Measurements from ENCODE around the gene FHAD1.

The FHAD1 gene

GRCh38 chr1:15435239-15436077 is 188.4 kb downstream of the FHAD1 start:
- ATAC-seq, result no peak
- no peak for TF ChIP-seq BACH2 (CRISPR knock-in tag; IDR thresholded peaks at IDR 0.05; ENCODE audit: borderline replicate concordance)
- TF ChIP-seq PPARA (CRISPR knock-in tag; IDR thresholded peaks at IDR 0.05; ENCODE audit: borderline replicate concordance), result no peak
- no peak for TF ChIP-seq RARB (CRISPR knock-in tag; IDR thresholded peaks at IDR 0.05)
- no peak for TF ChIP-seq ZC3H10 (CRISPR knock-in tag; IDR thresholded peaks at IDR 0.05)
- TF ChIP-seq ZNF565 (CRISPR knock-in tag; conservative IDR thresholded peaks at IDR 0.05; ENCODE audit: low read depth), result no peak
- no peak for TF ChIP-seq ISL1 (CRISPR knock-in tag; IDR thresholded peaks at IDR 0.05)
- no peak for TF ChIP-seq POU6F1 (CRISPR knock-in tag; IDR thresholded peaks at IDR 0.05; ENCODE audit: borderline replicate concordance, low read depth)
- TF ChIP-seq ZNF70 (CRISPR knock-in tag; IDR thresholded peaks at IDR 0.05), result no peak
- no peak for TF ChIP-seq CSDC2 (CRISPR knock-in tag; IDR thresholded peaks at IDR 0.05)
- TF ChIP-seq ZNF8 (CRISPR knock-in tag; IDR thresholded peaks at IDR 0.05), result no peak
- TF ChIP-seq GLIS3 (CRISPR knock-in tag; IDR thresholded peaks at IDR 0.05), result no peak
- TF ChIP-seq CSRNP3 (CRISPR knock-in tag; IDR thresholded peaks at IDR 0.05), result no peak
- no peak for TF ChIP-seq PATZ1 (CRISPR knock-in tag; IDR thresholded peaks at IDR 0.05; ENCODE audit: borderline replicate concordance)
- TF ChIP-seq CREB5 (CRISPR knock-in tag; IDR thresholded peaks at IDR 0.05; ENCODE audit: low read depth), result no peak
- no peak for TF ChIP-seq ZFP3 (CRISPR knock-in tag; IDR thresholded peaks at IDR 0.05)
- no peak for TF ChIP-seq OSR1 (CRISPR knock-in tag; IDR thresholded peaks at IDR 0.05)
- no peak for TF ChIP-seq ZFP30 (CRISPR knock-in tag; IDR thresholded peaks at IDR 0.05)
- no peak for TF ChIP-seq SNAI2 (CRISPR knock-in tag; IDR thresholded peaks at IDR 0.05)
- no peak for TF ChIP-seq TSHZ2 (CRISPR knock-in tag; IDR thresholded peaks at IDR 0.05)
- no peak for TF ChIP-seq TOX (CRISPR knock-in tag; IDR thresholded peaks at IDR 0.05; ENCODE audit: borderline replicate concordance)

GRCh38 chr1:15436881-15437442 is 189.9 kb downstream of the FHAD1 start:
- no peak for ATAC-seq
- TF ChIP-seq ISL1 (CRISPR knock-in tag; IDR thresholded peaks at IDR 0.05), result no peak
- no peak for TF ChIP-seq PPARA (CRISPR knock-in tag; IDR thresholded peaks at IDR 0.05; ENCODE audit: borderline replicate concordance)
- TF ChIP-seq TSHZ2 (CRISPR knock-in tag; IDR thresholded peaks at IDR 0.05), result no peak
- TF ChIP-seq CSRNP3 (CRISPR knock-in tag; IDR thresholded peaks at IDR 0.05), result no peak
- TF ChIP-seq ZNF70 (CRISPR knock-in tag; IDR thresholded peaks at IDR 0.05), result no peak
- no peak for TF ChIP-seq OSR1 (CRISPR knock-in tag; IDR thresholded peaks at IDR 0.05)
- TF ChIP-seq CSDC2 (CRISPR knock-in tag; IDR thresholded peaks at IDR 0.05), result no peak
- no peak for TF ChIP-seq ZFP3 (CRISPR knock-in tag; IDR thresholded peaks at IDR 0.05)
- TF ChIP-seq TCF4 (CRISPR knock-in tag; IDR thresholded peaks at IDR 0.05; ENCODE audit: borderline replicate concordance), result no peak
- no peak for TF ChIP-seq GLIS3 (CRISPR knock-in tag; IDR thresholded peaks at IDR 0.05)
- no peak for TF ChIP-seq ZNF8 (CRISPR knock-in tag; IDR thresholded peaks at IDR 0.05)
- TF ChIP-seq SNAI2 (CRISPR knock-in tag; IDR thresholded peaks at IDR 0.05), result no peak
- no peak for TF ChIP-seq CREB5 (CRISPR knock-in tag; IDR thresholded peaks at IDR 0.05; ENCODE audit: low read depth)
- no peak for TF ChIP-seq ZC3H10 (CRISPR knock-in tag; IDR thresholded peaks at IDR 0.05)

Data from SK-N-SH treated with all-trans-retinoic acid at 6 μM for 48 hours (cell line).